HG03460 (cell line): ENCODE measurements around the gene USP8.
"Not testable (repeated sequence)": the region's sequence is repeated elsewhere in the genome, so short reads cannot be mapped to it uniquely, and the experiment has no call there.

Experiments
- ATAC-seq: cut with Tn5 transposase; IDR thresholded peaks from one replicate; pipeline ENCODE4 v1.9.1; 2021; ENCODE audit not compliant: unreplicated experiment

Gene USP8

DNA sequence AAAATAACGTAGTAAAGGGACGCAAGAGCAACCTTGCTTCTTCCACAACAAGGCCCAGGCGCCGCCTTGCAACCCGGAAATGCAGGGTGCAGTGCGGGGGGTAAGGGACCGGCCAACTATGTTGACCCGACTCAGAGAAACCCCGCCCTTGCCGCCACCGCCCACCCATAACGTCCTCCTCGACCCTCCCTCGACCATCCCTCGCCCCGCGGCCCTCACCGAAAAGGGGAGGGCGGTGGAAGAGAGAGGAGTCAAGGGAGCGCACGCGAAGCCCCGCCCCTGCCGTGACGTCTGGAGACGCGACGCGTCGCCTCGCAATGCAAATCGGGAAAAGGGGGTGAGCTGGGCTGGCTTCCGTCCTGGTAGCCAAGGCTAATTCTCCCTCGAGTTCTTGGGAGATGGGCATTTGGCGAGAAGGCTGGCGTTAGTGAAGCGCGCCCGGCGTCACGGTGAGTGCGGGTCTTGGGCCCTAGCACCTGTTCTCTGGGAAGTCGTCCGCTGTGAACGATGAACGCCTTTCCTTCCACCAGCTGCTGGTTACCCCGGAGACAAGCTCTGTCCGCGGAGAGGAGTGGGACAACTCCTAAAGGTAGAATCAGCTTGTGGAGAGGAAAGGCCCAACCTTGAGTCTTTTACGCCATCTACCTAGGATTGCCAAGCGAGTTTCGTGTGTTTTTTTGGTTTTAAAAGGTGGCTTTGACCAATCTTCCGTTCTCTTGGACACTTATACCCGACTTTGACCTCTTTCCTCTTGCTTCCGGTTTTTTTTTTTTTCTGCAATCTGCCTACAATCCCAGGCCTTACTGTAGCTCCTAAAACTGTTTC is at the start of gene USP8:
TSS of gene USP8 (plus strand) at position 340 of the 825 bp plus-strand sequence. CDS start 14,669 bp downstream, outside the sequence.
- ATAC-seq: peak; percentile 92

DNA sequence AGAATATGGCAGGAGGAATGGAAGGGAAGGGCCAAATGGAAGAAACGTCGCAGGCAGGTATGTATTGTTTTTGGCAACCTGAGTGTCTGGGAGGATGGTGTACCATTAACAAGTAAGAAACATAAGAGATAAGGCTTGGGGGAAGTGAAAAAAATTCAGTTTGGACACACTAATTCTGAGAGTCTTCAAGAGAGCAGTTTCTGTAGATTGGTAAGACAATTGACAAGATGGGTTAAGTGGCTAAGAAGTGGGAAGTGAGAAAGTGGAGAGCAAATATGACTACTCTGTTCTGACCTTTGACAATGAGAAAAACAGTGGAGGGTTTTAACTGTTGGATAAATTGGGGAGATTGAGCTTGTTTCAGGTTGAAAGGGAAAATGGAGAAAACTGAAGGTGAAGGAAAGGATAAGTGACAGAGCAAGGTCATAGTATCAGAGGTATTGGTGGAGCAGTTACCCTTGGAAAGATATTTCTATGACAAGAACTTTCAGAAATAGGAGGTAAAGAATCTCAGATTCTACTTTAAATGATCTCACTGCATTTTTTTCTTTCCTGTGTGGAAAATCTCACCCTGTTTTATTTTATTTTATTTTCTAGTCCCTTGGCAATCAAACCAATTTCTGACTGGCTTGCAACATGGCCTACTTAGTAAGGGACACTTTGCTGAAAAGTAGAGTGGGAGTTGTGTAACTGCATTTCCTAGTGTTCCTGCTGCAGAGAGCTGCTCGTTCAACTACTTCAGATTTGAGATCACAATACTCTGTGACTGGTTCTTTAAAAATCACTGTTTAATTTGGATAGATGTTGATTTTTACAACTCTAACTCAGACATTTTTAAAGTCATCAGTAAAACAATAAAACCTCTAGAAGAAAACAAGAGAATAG is 46.1 kb upstream of the USP8 start:
- ATAC-seq: peak; percentile 98

DNA sequence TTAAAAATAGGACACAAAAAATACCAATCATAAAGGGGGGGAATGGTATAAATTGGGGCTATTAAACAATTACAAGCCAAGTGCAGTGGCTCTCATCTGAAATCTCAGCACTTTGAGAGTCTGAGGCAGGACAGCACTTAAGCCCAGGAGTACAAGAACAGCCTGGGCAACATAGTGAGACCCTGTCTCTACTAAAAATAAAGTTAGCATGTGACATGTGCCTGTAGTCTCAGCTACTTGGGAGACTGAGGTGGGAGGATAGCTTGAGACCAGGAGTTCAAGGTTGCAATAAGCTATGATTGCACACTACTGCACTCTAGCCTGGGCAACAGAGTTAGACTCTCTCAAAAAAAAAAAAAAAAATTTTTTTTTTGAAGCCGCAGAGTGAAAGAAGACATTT is 45.4 kb upstream of the USP8 start:
- no peak for ATAC-seq

DNA sequence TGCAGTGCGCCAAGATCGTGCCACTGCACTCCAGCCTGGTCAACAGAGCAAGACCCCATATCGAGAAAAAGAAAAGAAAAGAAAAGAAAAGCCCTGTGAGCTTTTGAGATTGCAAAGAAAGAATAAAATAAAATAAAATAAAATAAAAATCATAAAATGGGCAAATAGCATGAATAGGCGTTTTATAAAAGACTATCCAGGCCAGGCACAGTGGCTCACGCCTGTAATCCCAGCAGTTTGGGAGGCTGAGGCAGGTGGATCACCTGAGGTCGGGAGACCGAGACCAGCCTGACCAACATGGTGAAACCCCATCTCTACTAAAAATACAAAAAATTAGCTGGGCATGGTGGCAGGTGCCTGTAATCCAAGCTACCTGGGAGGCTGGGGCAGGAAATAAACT is 44.8 kb upstream of the USP8 start:
- ATAC-seq: not testable (repeated sequence)

DNA sequence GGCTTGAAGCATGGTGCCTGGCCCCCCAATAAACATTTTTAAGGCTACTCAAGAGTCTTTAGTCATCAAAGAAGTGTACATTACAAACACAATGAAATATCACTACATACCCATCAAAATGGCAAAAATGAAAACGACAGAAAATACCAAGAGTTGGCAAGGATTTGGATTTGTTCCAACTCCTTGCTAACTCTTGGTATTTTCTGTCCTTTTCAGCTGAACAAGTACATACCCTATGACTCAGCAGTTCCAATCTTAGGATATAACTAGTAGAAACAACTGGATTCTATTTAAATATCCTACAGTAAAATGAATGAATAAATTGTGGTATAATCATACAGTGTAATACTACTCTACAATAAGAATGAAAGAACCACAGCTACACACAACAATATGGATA is 44.1 kb upstream of the USP8 start:
- ATAC-seq: no peak

DNA sequence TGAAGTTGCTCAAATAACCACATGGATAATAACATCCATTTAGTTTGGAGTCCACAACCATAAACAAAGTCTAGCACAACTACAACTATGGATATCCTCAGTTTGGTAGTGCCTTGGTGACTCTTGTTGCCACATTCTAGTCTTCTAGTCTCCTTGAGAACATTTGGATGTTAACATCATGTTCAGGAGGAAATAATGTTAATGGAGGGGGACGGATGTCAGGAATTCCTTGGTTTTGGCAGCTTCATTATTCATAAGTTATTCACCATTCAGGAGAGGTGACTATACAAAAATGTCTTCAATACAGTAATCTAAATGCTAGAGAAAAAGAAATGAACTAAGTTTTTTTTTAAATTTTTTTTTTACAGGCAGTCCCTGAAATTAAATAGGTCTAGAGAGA is 42.8 kb upstream of the USP8 start:
- no peak for ATAC-seq

DNA sequence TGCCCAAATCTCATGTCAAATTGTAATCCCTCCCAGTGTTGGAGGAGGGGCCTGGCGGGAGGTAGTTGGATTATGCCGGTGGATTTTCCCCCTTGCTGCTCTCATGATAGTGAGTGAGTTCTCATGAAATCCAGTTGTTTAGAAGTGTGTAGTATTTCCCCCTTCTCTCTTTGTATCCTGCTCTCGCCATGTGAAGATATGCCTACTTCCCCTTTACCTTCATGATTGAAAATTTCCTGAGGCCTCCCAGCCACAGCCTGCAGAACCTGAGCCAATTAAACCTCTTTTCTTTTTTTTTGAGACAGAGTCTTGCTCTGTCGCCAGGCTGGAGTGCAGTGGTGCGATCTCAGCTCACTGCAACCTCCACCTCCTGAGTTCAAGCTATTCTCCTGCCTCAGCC is 41.8 kb upstream of the USP8 start:
- not testable (repeated sequence) for ATAC-seq

DNA sequence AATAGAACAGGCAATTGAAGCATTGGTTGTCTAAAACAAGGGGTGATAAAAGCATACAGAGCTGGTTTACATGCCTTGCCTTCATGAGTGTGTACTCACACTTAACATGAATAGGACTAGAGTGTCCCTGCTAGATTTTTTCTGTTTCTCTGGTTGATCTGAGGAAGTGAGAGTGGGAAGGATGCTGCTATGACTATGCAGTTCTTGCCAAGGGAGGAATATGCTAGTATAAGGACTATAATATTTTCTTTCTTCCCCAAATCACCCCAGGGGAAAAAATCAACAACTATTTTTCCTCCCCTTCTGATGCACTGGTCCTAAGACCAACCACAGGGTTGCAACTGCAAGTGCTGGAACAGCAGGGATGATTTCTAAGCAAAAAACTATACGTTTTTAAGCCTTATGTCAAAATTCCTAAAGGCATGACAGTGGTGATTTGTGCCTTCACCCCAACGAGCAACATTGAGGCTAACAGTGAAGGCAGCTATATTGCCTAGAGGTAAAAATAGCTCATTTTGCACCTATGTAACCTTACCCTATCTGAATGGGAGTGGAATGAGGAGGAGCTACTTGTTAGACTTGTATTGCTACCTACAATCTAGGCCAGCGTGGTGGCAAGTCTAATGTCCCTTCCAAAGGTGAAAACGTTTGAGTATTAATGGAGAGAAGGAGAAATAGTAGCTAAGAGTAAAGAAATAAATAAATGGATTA is 33.5 kb upstream of the USP8 start:
- peak; percentile 79 for ATAC-seq

DNA sequence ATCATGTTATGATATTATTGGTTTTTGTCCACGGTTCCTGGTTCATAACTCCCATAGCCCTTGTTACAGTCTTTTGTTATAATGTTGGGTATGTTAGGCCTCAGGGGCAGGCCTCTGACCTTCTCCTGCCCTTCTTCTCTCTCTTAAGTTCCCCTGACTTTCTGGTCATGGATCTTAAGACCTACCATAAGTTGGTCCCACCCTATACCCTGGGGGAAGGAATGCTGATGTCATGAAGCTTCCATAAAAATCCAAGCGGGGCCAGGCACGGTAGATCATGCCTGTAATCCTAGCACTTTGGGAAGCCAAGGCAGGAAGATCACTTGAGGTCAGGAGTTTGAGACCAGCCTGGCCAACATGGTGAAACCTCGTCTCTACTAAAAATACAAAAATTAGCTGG is 32.6 kb upstream of the USP8 start:
- ATAC-seq: not testable (repeated sequence)

DNA sequence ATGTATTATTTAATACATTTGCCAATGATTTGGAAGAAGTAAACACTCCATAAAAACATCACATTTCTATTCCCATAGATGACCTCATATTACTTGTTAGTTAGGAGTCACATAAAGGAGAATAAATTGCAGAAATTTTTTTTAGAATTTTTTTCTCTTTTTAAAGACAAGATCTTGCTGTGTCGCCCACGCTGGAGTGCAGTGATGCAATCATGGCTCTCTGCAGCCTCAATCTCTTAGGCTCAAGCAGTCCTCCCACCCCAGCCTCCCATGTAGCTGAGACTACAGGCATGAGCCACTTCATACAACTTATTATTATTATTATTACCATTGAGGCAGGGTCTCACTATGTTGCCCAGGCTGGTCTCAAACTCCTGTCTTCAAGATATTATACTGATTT is 12.3 kb upstream of the USP8 start:
- ATAC-seq: no peak

DNA sequence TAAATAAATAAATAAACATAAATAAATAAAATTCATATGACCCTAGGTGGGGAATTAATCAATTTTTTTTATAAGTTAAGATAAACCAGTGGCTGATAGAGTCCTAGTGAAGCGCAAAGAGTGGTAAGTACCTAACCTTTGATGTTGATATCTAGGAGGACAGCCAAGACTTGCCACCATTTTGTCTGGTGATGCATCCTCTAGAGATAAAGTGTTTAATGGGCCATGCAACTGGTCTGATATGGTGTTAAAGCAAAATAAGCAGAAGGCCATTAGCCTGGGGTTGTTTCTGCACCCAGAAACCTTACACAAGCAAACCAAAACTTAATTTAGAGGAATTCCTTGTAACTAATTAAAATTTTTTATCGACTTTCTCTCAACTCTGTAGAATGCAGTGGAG is 9.6 kb upstream of the USP8 start:
- ATAC-seq: no peak

DNA sequence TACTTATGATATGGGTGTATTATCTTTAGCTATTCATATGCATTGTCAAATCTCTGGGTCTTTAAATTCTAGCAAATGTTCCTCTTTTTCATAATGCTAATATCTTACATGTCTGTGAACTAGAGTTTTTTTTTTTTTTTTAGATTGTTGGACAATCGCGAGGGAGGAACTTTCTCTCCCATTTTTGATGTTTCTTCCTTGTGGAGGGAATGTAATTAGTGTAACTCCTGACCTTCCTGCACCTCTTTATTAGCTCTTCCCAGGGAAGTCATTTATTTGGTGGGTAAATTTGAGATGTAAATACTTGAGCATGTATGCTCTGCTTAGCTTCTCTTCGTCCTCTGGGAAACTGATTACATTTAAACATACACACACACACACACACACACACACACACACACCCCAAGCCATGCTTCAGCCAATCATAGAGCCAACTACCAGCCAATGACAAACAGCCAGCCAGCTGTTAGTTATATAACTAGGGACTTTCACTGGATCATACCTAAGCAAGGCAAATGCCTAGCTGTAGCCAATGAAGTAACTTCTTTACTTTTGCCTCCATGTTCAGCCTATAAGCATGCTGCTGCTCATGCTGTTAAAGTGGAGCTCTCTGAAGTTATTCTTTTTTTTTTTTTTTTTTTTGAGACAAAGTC is 8.3 kb upstream of the USP8 start:
- ATAC-seq: no peak

DNA sequence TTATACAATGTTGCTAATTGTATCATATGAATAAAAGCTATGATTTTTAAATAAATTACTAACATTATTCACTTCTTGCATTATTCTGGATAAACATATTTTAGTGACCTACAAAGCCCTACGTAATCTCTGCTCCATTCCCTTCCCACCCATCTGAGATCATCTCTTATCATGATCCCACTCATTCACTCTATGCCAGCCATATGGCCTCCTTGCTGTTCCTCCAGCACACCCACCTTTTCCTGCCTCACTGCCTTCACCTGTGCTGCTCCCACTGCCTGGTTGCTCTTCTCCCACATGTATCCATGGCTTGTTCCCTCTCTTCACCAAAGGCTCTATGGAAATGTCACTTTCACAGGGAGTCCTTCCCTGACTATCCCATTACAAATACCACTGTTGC is 7.3 kb upstream of the USP8 start:
- no peak for ATAC-seq

DNA sequence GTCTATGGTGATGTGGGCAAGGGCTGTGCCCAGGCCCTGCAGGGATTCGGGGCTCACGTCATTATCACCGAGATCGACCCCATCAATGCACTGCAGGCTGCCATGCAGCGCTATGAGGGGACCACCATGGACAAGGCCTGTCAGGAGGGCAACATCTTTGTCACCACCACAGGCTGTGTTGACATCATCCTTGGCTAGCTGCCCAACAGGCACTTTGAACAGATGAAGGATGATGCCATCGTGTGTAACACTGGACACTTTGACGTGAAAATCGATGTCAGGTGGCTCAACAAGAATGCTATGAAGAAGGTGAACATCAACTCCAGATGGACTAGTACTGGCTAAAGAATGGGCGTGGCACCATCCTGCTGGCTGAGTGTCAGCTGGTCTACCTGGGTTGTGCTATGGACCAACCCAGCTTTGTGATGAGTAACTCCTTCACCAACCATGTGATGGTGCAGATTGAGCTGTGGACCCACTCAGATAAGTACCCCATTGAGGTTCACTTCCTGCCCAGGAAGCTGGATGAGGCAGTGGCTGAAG is 6.1 kb upstream of the USP8 start:
- no peak for ATAC-seq

DNA sequence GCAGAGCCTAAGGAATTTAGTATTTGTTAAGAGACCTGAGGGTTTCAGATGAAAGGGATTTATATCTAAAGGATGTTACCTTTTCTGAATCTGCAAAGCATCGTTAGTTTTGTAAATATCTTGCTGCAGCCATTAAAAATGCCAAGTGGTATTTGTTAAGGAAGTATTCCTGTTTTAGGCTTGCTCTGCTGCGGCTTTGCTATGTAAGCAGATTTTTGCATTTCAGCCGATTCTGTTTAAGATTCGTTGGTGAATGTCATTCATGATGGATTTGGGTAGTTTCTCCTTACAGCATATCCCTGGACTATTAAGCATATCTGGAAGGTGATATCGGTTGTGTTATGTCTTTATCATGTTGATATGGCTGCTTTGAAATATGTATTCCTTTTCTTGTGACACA is 1.0 kb downstream of the USP8 start:
- no peak for ATAC-seq

DNA sequence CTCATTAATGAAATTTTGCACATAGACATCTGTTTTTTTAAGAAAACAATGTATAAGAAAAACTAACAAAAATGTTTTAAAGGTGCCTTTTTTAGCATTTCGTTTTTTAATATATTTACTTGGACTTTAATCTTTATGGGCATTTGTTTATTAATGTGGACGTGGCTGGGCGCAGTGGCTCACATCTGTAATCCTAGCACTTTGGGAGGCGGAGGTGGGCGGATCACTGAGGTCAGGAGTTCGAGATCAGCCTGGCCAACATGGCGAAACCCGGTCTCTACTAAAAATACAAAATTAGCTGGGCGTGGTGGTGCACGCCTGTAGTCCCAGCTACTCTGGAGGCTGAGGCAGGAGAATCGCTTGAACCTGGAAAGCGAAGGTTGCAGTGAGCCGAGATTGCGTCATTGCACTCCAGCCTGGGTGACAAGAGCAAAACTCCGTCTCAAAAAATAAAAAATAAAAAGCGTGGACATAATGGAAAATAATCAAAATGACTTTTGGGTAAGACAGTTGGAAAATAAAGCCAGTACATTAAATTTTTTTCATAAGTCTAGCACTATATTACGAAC is 1.6 kb downstream of the USP8 start:
- ATAC-seq: not testable (repeated sequence)

DNA sequence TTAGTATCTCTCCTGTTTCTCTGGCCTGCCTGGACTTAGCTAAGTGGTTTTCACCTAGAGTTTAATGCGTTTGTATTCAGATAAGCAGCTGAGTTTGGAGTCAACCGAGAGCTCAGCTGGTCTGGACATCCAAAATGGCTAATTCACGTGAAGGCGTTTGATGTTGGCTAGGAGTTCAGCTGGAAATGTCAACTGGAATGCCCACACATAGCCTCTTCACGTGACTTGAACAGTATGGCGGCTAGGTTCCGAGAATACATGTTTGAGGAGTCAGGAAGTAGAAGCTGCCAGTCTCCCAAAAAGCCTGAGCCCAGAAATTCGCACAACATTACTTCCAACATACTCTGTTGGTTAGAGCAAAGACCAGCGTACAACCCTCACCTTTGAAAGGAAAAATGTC is 2.2 kb downstream of the USP8 start:
- no peak for ATAC-seq

DNA sequence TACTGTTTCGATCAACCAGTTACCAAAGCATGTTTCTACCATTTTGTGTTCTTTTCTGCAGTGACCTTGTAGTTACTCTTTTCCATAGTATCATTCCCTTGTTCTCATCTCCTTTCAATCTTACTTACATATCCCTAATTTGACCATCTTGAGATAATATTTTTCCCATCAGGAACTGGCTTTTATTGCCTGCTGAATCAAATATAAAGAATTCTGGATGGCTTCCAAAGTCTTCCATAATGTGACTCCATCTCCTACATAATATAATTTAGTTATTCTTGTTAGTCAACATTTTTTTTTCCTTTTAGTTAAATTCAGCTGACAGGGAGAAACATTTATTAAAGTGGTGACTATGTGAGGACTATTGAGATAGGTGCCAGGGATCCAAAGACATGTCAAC is 7.0 kb downstream of the USP8 start:
- ATAC-seq: no peak

DNA sequence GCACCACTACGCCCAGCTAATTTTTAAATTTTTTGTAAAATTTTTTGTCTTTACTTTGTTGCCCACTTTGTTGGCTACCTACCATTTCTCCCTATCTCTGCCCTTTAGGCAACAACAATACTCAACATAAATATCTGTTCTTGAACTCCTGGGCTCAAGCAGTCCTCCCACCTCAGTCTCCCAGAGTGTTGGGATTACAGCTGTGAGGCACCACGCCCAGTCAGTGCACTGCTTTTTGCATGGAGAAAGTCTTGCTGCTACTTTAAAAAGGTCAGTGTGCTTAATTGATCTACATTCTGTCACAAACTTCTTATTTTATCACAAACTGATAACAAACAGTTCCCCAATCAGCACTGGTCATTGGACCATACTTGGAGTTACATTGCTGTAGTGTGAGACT is 8.0 kb downstream of the USP8 start:
- ATAC-seq: no peak

DNA sequence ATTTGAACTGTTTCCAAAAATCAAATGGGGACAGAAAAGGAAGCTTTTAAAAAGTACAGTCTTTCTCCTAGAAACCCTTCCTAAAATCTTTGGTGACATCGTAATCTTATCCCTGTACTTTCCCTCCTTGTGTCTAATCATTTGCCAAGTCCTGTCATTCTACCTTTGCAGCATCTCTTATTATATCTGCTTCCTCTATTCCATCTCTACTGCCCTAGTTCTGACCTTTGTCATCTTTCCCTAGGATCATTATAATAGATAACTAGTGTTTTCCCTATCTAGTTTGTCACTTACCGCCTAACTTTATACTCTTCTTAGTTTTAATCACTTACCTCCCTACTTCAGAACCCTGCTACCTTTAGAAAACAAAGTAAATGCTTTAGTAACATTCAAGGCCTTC is 11.6 kb downstream of the USP8 start:
- ATAC-seq: no peak
